Right lobe of liver (tissue), 6 donors: ENCODE data around the gene ZDHHC3. TPM values are rescaled to one million over a fixed set of nuclear protein-coding genes. Genes with fewer than 3 reads are reported as not detected.

Experiments used
- ATAC-seq, 4 donors: fragments of 200-7000 bp; cut with Tn5 transposase; one replicate each; pipeline ENCODE4 v1.9.1; 2020; ENCODE audit warnings: mild to moderate bottlenecking in 4 of 4, moderate library complexity in 4 of 4
- DNase-seq, 3 donors: peaks; one replicate each; pipeline ENCODE4 v3.0.0-alpha.2; 2020
- H3K27ac ChIP-seq, 3 donors: fragments of 200-600 bp; one replicate each; pipeline ENCODE4 v1.8.0; 2022
- H3K27me3 ChIP-seq, 2 donors: fragments of 200-600 bp; one replicate each; pipeline ENCODE4 v1.8.0; 2022
- H3K36me3 ChIP-seq, 4 donors: fragments of 200-600 bp; sonication (generic) in 1 of 4; one replicate each; pipeline versions ENCODE4 v1.5.1 to v1.8.0; 2017 to 2022; ENCODE audit warnings: control low read depth in 1 of 4
- H3K4me1 ChIP-seq, 4 donors: fragments of 200-600 bp; sonication (generic) in 1 of 4; one replicate each; pipeline versions ENCODE4 v1.5.1 to v1.8.0; 2017 to 2022; ENCODE audit warnings: control low read depth in 1 of 4
- H3K4me3 ChIP-seq, 3 donors: fragments of 200-600 bp; one replicate each; pipeline ENCODE4 v1.8.0; 2022
- H3K9me3 ChIP-seq, 4 donors: fragments of 200-600 bp; sonication (generic) in 1 of 4; one replicate each; pipeline versions ENCODE4 v1.5.1 to v1.8.0; 2017 to 2022; ENCODE audit warnings: control low read depth in 1 of 4
- CTCF ChIP-seq, 4 donors: fragments of 200-600 bp in 3 of 4; fragments of 450-650 bp in 1 of 4; IDR thresholded peaks; one replicate each; pipeline versions ENCODE4 v1.5.1 to v1.8.0; 2016 to 2022; ENCODE audit warnings: antibody characterized with exemption in 4 of 4, mild to moderate bottlenecking in 2 of 4
- POLR2A ChIP-seq: fragments of 450-650 bp; IDR thresholded peaks from one replicate; pipeline ENCODE4 v1.6.1; 2017; ENCODE audit warnings: antibody characterized with exemption, mild to moderate bottlenecking
- WGBS: methylation state at CpG from one replicate; pipeline ENCODE4 v1.1.6; 2018; ENCODE audit warnings: low coverage, low lambda C conversion rate; ENCODE audit not compliant: insufficient coverage; ENCODE audit errors: missing lambda C conversion rate; 5-methylcytosine and 5-hydroxymethylcytosine counted together
- intact Hi-C, 2 donors: fragments of 100-400 bp; cut with DNase I; formaldehyde crosslinking; loops; one replicate each; pipeline versions ENCODE4 v1.11.2 to v1.14.1; 2022
- total RNA-seq, 6 experiments: library from RNA; depleted of rRNA in 2 of 6; stranded (reverse); fragments of >200 nt in 2 of 6; fragmentation: NEBNext Ultra II Directional in 3 of 6; extraction: Animal tissue kit (Norgen Biotek cat#: 25700) in 3 of 6; gene quantifications; one replicate each; pipeline versions ENCODE4 v1.1.0 to v1.2.4, GENCODE V29; 2016 to 2023
- donor health status: DM: no; HTN: yes; CAD: no.
- donor health status: DM: no; HTN: no; CAD: no.
- donor health status: DM: no; HTN: no; CAD: no.
- donor health status: DM: no; HTN: yes; CAD: no.
- donor health status: DM: no; HTN: yes; CAD: no.

ZDHHC3 gene
- total RNA-seq, 6 experiments from 2014 or later = 27.5 to 36.7 (median 32.0) TPM

- intact Hi-C loops = loop anchor here in 1 of 2 donors (5.0 kb wide), 1 partner anchor 380 kb away; no protein-coding TSS in a partner anchor
- Histone ChIP-seq H3K4me1 (no peaks in the 10 kb centered on the region), H3K36me3 (no peaks in the 10 kb centered on the region), H3K27ac (no peak overlapping the region), H3K9me3 (no peaks in the 10 kb centered on the region), H3K27me3 (no peaks in the 10 kb centered on the region), H3K4me3 (no peak overlapping the region)
- DNase-seq = no peak
- no peak for ATAC-seq
- WGBS = 60% methylated on average over 4 of the region's 4 CpGs
- no peak for TF ChIP-seq POLR2A
- TF ChIP-seq CTCF (IDR thresholded peaks at IDR 0.05) = no peak
Measured at GRCh38 chr3:44907612-44908011, 68.4 kb downstream of the ZDHHC3 start.

- Histone ChIP-seq H3K9me3 (no peaks in the 10 kb centered on the region), H3K27ac (no peak overlapping the region), H3K4me3 (no peak overlapping the region), H3K4me1 (no peaks in the 10 kb centered on the region), H3K36me3 (no peaks in the 10 kb centered on the region), H3K27me3 (no peaks in the 10 kb centered on the region)
- 44% methylated on average over 2 of the region's 4 CpGs for WGBS
- intact Hi-C loops = loop anchor here in 1 of 2 donors (5.0 kb wide), 1 partner anchor 380 kb away; no protein-coding TSS in a partner anchor
- DNase-seq (no peak), ATAC-seq (no peak)
- no peak for TF ChIP-seq CTCF (IDR thresholded peaks at IDR 0.05)
Measured at GRCh38 chr3:44906997-44907396, 69.0 kb downstream of the ZDHHC3 start.

GRCh38 chr3:44905446-44906157 is 70.4 kb downstream of the ZDHHC3 start:
- WGBS = 66% methylated on average over 3 of the region's 3 CpGs
- no peak for TF ChIP-seq POLR2A
- TF ChIP-seq CTCF (IDR thresholded peaks at IDR 0.05) = no peak
- no peak for DNase-seq

GRCh38 chr3:44903751-44904150 is 72.2 kb downstream of the ZDHHC3 start:
- intact Hi-C loops = no loop called here
- Histone ChIP-seq H3K9me3 (no peaks in the 10 kb centered on the region), H3K4me3 (no peak overlapping the region), H3K27ac (no peak overlapping the region), H3K27me3 (no peaks in the 10 kb centered on the region), H3K36me3 (no peaks in the 10 kb centered on the region), H3K4me1 (no peaks in the 10 kb centered on the region)
- TF ChIP-seq CTCF (IDR thresholded peaks at IDR 0.05) (no peak), POLR2A (no peak)
- no peak for DNase-seq
- no peak for ATAC-seq
- WGBS = 90% methylated on average over 5 of the region's 15 CpGs

More at GRCh38 chr3:44905446-44906157, 70.4 kb downstream of the ZDHHC3 start:
- no peak for ATAC-seq
- intact Hi-C loops = loop anchor here in 1 of 2 donors (5.0 kb wide), 1 partner anchor 378 kb away; no protein-coding TSS in a partner anchor
- H3K27ac ChIP-seq = no peak overlapping the region
- H3K9me3 ChIP-seq = no peaks in the 10 kb centered on the region
- H3K4me3 ChIP-seq = no peak overlapping the region
- H3K4me1 ChIP-seq = no peaks in the 10 kb centered on the region
- no peaks in the 10 kb centered on the region for H3K27me3 ChIP-seq
- H3K36me3 ChIP-seq = no peaks in the 10 kb centered on the region
